ENCODE results near the gene E4F1. TPM values are rescaled to one million over a fixed set of nuclear protein-coding genes. Genes with fewer than 3 reads are reported as not detected.

E4F1 gene
- total and polyA plus RNA-seq, 9 of the 15 experiments (the other 6 are each of a cell fraction or from before 2014, with no cell fraction given) = 0.48 to 94.9 (median 20.4) TPM

- TF ChIP-seq POLR3G (IDR thresholded peaks at IDR 0.05; ENCODE audit: extremely low read depth, insufficient read length, insufficient replicate concordance) (no peak), ZBTB12 (CRISPR knock-in tag; IDR thresholded peaks at IDR 0.05) (no peak), TOE1 (IDR thresholded peaks at IDR 0.05; ENCODE audit: borderline replicate concordance) (no peak), TOE1 (CRISPR knock-in tag; IDR thresholded peaks at IDR 0.05; ENCODE audit: borderline replicate concordance, low read depth) (no peak), RBM39 (optimal IDR thresholded peaks at IDR 0.05; ENCODE audit: low read depth, low read length) (no peak), KHSRP (IDR thresholded peaks at IDR 0.05) (no peak), CEBPG (CRISPR knock-in tag; IDR thresholded peaks at IDR 0.05) (no peak; the same call in 1 of the 2 replicates), CEBPG (tag; conservative IDR thresholded peaks at IDR 0.05 in 1 of 2, IDR thresholded peaks at IDR 0.05 in 1 of 2) (peak; percentile 75 to 76), CAMTA2 (CRISPR knock-in tag; conservative IDR thresholded peaks at IDR 0.05) (no peak), CCNT2 (IDR thresholded peaks at IDR 0.05; ENCODE audit: borderline replicate concordance, extremely low read depth, insufficient read length, low read depth, low read length) (no peak), MED1 (CRISPR knock-in tag; IDR thresholded peaks at IDR 0.05; ENCODE audit: borderline replicate concordance) (no peak), NFE2L1 (tag; IDR thresholded peaks at IDR 0.05; ENCODE audit: borderline replicate concordance, low read depth) (no peak), KDM1A (IDR thresholded peaks at IDR 0.05) (peak; percentile 19 to 51; a peak in 1 of 4 replicates), ZNF316 (IDR thresholded peaks at IDR 0.05) (no peak), L3MBTL2 (IDR thresholded peaks at IDR 0.05) (no peak), STAG1 (CRISPR knock-in tag; IDR thresholded peaks at IDR 0.05; ENCODE audit: borderline replicate concordance) (no peak), ZNF668 (CRISPR knock-in tag; IDR thresholded peaks at IDR 0.05) (no peak), CEBPB (tag; IDR thresholded peaks at IDR 0.05) (peak; percentile 66), ZNF398 (CRISPR knock-in tag; IDR thresholded peaks at IDR 0.05) (no peak), ZFP1 (CRISPR knock-in tag; IDR thresholded peaks at IDR 0.05) (no peak), ZNF764 (CRISPR knock-in tag; IDR thresholded peaks at IDR 0.05; ENCODE audit: low read depth) (no peak), MYNN (IDR thresholded peaks at IDR 0.05) (no peak), MYNN (CRISPR knock-in tag; IDR thresholded peaks at IDR 0.05) (no peak), POLR2AphosphoS2 (IDR thresholded peaks at IDR 0.05; ENCODE audit: low read length) (no peak), MYC (IDR thresholded peaks at IDR 0.05; ENCODE audit: low read depth, low read length) (no peak), MYC (CRISPR knock-in tag; IDR thresholded peaks at IDR 0.05; ENCODE audit: borderline replicate concordance, low read depth) (0 out of 2 replicates have a peak, but pooled peaks have one; percentile 57)
These were observed 27.4 kb downstream of the E4F1 start (continued) for GRCh38 chr16:2250652-2251295.

Measured in K562 (cell line).